Liver (tissue), 9 donors: ENCODE measurements around the gene IQCK. TPM values are rescaled to one million over a fixed set of nuclear protein-coding genes. Genes with fewer than 3 reads are reported as not detected.
A peak's percentile ranks its signal among the peaks of the same experiment; 100 is the strongest.

Experiments
- DNase-seq: peaks from one replicate; pipeline ENCODE4 v3.0.0-alpha.2; 2017; ENCODE audit warnings: low spot score
- H3K27ac ChIP-seq, 2 donors: one replicate each; pipeline ENCODE4 v1.7.0; 2013; ENCODE audit warnings: inconsistent platforms in 2 of 2, low read length in 2 of 2, control low read depth in 1 of 2, low read depth in 1 of 2, mild to moderate bottlenecking in 1 of 2
- H3K27me3 ChIP-seq, 4 donors: one replicate each; pipeline versions ENCODE4 v1.6.1 to v1.7.0; 2013; ENCODE audit warnings: low read length in 3 of 4, inconsistent platforms in 1 of 4, mild to moderate bottlenecking in 1 of 4, moderate library complexity in 1 of 4; ENCODE audit not compliant: control insufficient read depth in 4 of 4, insufficient read depth in 4 of 4
- H3K36me3 ChIP-seq, 4 donors: one replicate each; pipeline versions ENCODE4 v1.6.1 to v1.7.0; 2013; ENCODE audit warnings: low read length in 3 of 4, mild to moderate bottlenecking in 3 of 4, low read depth in 1 of 4, moderate library complexity in 1 of 4; ENCODE audit not compliant: control insufficient read depth in 4 of 4, insufficient read depth in 3 of 4
- H3K4me1 ChIP-seq, 4 donors: one replicate each; pipeline versions ENCODE4 v1.6.1 to v1.7.0; 2013; ENCODE audit warnings: low read length in 3 of 4, mild to moderate bottlenecking in 3 of 4, moderate library complexity in 1 of 4; ENCODE audit not compliant: control insufficient read depth in 4 of 4, insufficient read depth in 4 of 4
- H3K4me3 ChIP-seq, 3 donors: one replicate each; pipeline versions ENCODE4 v1.6.1 to v1.7.0; 2013; ENCODE audit warnings: low read length in 3 of 3, control low read depth in 1 of 3, low read depth in 1 of 3, mild to moderate bottlenecking in 1 of 3
- H3K9ac ChIP-seq, 2 donors: one replicate each; pipeline ENCODE4 v1.7.0; 2013; ENCODE audit warnings: low read length in 2 of 2, mild to moderate bottlenecking in 2 of 2, moderate library complexity in 2 of 2, control low read depth in 1 of 2, low read depth in 1 of 2
- H3K9me3 ChIP-seq, 4 donors: one replicate each; pipeline versions ENCODE4 v1.6.1 to v1.7.0; 2013; ENCODE audit warnings: low read length in 3 of 4; ENCODE audit not compliant: control insufficient read depth in 4 of 4
- ATF3 ChIP-seq: IDR thresholded peaks from 2 replicates; pipeline ENCODE4 v1.6.1; 2016; ENCODE audit warnings: antibody characterized with exemption
- CTCF ChIP-seq: fragments of 150-350 bp; IDR thresholded peaks from 2 replicates; pipeline ENCODE4 v1.5.1; 2017; ENCODE audit warnings: improper control_type of control experiment, low read depth, low read length; ENCODE audit not compliant: missing input control
- EGR1 ChIP-seq, 2 donors: IDR thresholded peaks; 2 replicates each; pipeline ENCODE4 v1.6.1; 2016 to 2018; ENCODE audit warnings: antibody characterized with exemption in 2 of 2, low read depth in 2 of 2
- FOXA1 ChIP-seq: IDR thresholded peaks from 2 replicates; pipeline ENCODE4 v1.6.1; 2016; ENCODE audit warnings: antibody characterized with exemption
- FOXA2 ChIP-seq: IDR thresholded peaks from 2 replicates; pipeline ENCODE4 v1.6.1; 2016; ENCODE audit warnings: antibody characterized with exemption
- GABPA ChIP-seq, 2 donors: IDR thresholded peaks in 1 of 2; conservative IDR thresholded peaks in 1 of 2; 2 replicates each; pipeline ENCODE4 v1.6.1; 2016; ENCODE audit warnings: antibody characterized with exemption in 2 of 2, mild to moderate bottlenecking in 1 of 2, moderate library complexity in 1 of 2
- HNF4A ChIP-seq, 2 donors: conservative IDR thresholded peaks; 2 replicates each; pipeline ENCODE4 v1.6.1; 2016; ENCODE audit warnings: antibody characterized with exemption in 2 of 2, mild to moderate bottlenecking in 2 of 2
- HNF4G ChIP-seq: IDR thresholded peaks from 2 replicates; pipeline ENCODE4 v1.6.1; 2016; ENCODE audit warnings: antibody characterized with exemption
- JUND ChIP-seq, 2 donors: IDR thresholded peaks; 2 replicates each; pipeline ENCODE4 v1.6.1; 2016; ENCODE audit warnings: antibody characterized with exemption in 2 of 2
- MAX ChIP-seq: IDR thresholded peaks from 2 replicates; pipeline ENCODE4 v1.6.1; 2016; ENCODE audit warnings: antibody characterized with exemption
- NR2F2 ChIP-seq: IDR thresholded peaks from 2 replicates; pipeline ENCODE4 v1.6.1; 2016; ENCODE audit warnings: antibody characterized with exemption
- RAD21 ChIP-seq, 2 donors: IDR thresholded peaks; 2 replicates each; pipeline ENCODE4 v1.6.1; 2016; ENCODE audit warnings: antibody characterized with exemption in 2 of 2, mild to moderate bottlenecking in 2 of 2
- REST ChIP-seq: IDR thresholded peaks from 2 replicates; pipeline ENCODE4 v1.6.1; 2016; ENCODE audit warnings: antibody characterized with exemption, mild to moderate bottlenecking
- RXRA ChIP-seq, 2 donors: IDR thresholded peaks; 2 replicates each; pipeline ENCODE4 v1.6.1; 2017 to 2018; ENCODE audit warnings: antibody characterized with exemption in 2 of 2, mild to moderate bottlenecking in 1 of 2
- SP1 ChIP-seq: IDR thresholded peaks from 2 replicates; pipeline ENCODE4 v1.6.1; 2018; ENCODE audit warnings: antibody characterized with exemption, mild to moderate bottlenecking
- TAF1 ChIP-seq: conservative IDR thresholded peaks from 2 replicates; pipeline ENCODE4 v1.6.1; 2016; ENCODE audit warnings: antibody characterized with exemption, mild to moderate bottlenecking
- YY1 ChIP-seq: IDR thresholded peaks from 2 replicates; pipeline ENCODE4 v1.6.1; 2016; ENCODE audit warnings: antibody characterized with exemption, mild to moderate bottlenecking
- ZBTB33 ChIP-seq: IDR thresholded peaks from 2 replicates; pipeline ENCODE4 v1.6.1; 2016; ENCODE audit warnings: antibody characterized with exemption
- WGBS: extraction: QIAGEN DNeasy Blood & Tissue Kit; methylation state at CpG from one replicate; pipeline ENCODE4 v1.1.7; 2013; 5-methylcytosine and 5-hydroxymethylcytosine counted together
- polyA plus RNA-seq, 2 donors: library from polyadenylated mRNA; stranded (reverse) in 1 of 2; unstranded in 1 of 2; fragments of 200-250 nt in 1 of 2; fragments of >200 nt in 1 of 2; fragmentation: Nextera tagmentation in 1 of 2; extraction: Ambion mirVana in 1 of 2; gene quantifications; one replicate each; pipeline versions ENCODE4 v1.2.1 to v1.2.3, GENCODE V29; 2013 to 2015
- total RNA-seq, 2 donors: library from RNA; depleted of rRNA; stranded (reverse); fragments of >200 nt; gene quantifications; one replicate each; pipeline ENCODE4 v1.2.3, GENCODE V29; 2014
- donor health status: healthy.
- donor health status: healthy.
- donor health status: healthy.
- donor health status: healthy.
- donor health status: healthy.

IQCK gene
- total and polyA plus RNA-seq, 4 donors, result 2.1 to 4.4 (median 2.9) TPM

GRCh38 chr16:19883966-19884485 lies 166.0 kb downstream of the IQCK start:
- Histone ChIP-seq H3K36me3 (no peaks in the 10 kb centered on the region), H3K9ac (no peak overlapping the region)
- TF ChIP-seq RAD21 (IDR thresholded peaks at IDR 0.05) (no peak), MAX (no peak), TAF1 (no peak), EGR1 (IDR thresholded peaks at IDR 0.05; ENCODE audit: low read depth in 2 of 2) (no peak), FOXA1 (no peak), YY1 (no peak), NR2F2 (no peak), CTCF (no peak), HNF4G (no peak), RXRA (IDR thresholded peaks at IDR 0.05) (no peak), ZBTB33 (no peak), GABPA (IDR thresholded peaks at IDR 0.05 in 1 of 2, conservative IDR thresholded peaks at IDR 0.05 in 1 of 2) (no peak), JUND (IDR thresholded peaks at IDR 0.05) (no peak), REST (no peak), ATF3 (no peak), SP1 (no peak), HNF4A (conservative IDR thresholded peaks at IDR 0.05) (no peak), FOXA2 (no peak)

More at GRCh38 chr16:19883966-19884485, 166.0 kb downstream of the IQCK start:
- Histone ChIP-seq H3K27ac (no peak overlapping the region), H3K4me1 (peaks cover 9 to 30% (median 22%) of the 10 kb centered on the region in 4 donors), H3K9me3 (no peaks in the 10 kb centered on the region), H3K27me3 (no peaks in the 10 kb centered on the region), H3K4me3 (peak overlapping the region in 2 of 3 donors; percentile 37 to 65)
- WGBS, result 4% methylated on average over 24 of the region's 24 CpGs
- DNase-seq, result no peak
